ENCODE results near the gene APBB2. TPM values are rescaled to one million over a fixed set of nuclear protein-coding genes. Genes with fewer than 3 reads are reported as not detected.
"Not testable (repeated sequence)": the region's sequence is repeated elsewhere in the genome, so short reads cannot be mapped to it uniquely, and the experiment has no call there.

Gene APBB2
- total RNA-seq, 2 donors from 2014 or later, result 37.3 to 75.3 TPM

GRCh38 chr4:41050880-41051775 is 163.2 kb downstream of the APBB2 start:
- H3K27me3 ChIP-seq, result no peaks in the 10 kb centered on the region
- TF ChIP-seq CTCF (IDR thresholded peaks at IDR 0.05), result no peak
- no peaks in the 10 kb centered on the region for H3K36me3 ChIP-seq
- peaks cover 0 to 34% of the 10 kb centered on the region in 2 donors for H3K4me1 ChIP-seq
- no peak for DNase-seq (ENCODE audit: low spot score)
- H3K9me3 ChIP-seq, result no peaks in the 10 kb centered on the region
- H3K27ac ChIP-seq, result peak overlapping the region; percentile 8 to 71
- H3K4me3 ChIP-seq, result peak overlapping the region in 1 of 2 donors; percentile 9

GRCh38 chr4:41050116-41050515 is 164.2 kb downstream of the APBB2 start:
- Histone ChIP-seq H3K27ac (peak overlapping the region; percentile 62 to 71), H3K36me3 (no peaks in the 10 kb centered on the region), H3K4me3 (peak overlapping the region in 1 of 2 donors; percentile 9), H3K9me3 (no peaks in the 10 kb centered on the region), H3K4me1 (peaks cover 0 to 34% of the 10 kb centered on the region in 2 donors), H3K27me3 (no peaks in the 10 kb centered on the region)
- DNase-seq (ENCODE audit: low spot score), result no peak
- no peak for TF ChIP-seq CTCF (IDR thresholded peaks at IDR 0.05)

- not testable (repeated sequence) for DNase-seq (ENCODE audit: low spot score); H3K27me3 ChIP-seq; H3K9me3 ChIP-seq; H3K36me3 ChIP-seq
- Histone ChIP-seq H3K27ac (peak overlapping the region; percentile 62 to 64), H3K4me3 (peak overlapping the region; percentile 18 to 43), H3K4me1 (peaks cover 0 to 34% of the 10 kb centered on the region in 2 donors)
These were observed 165.2 kb downstream of the APBB2 start for GRCh38 chr4:41049176-41049575.

GRCh38 chr4:41044791-41045190 is 169.6 kb downstream of the APBB2 start:
- TF ChIP-seq CTCF (IDR thresholded peaks at IDR 0.05), result no peak
- DNase-seq (ENCODE audit: low spot score), result no peak
- Histone ChIP-seq H3K9me3 (peaks cover 0 to 4% of the 10 kb centered on the region in 2 donors), H3K4me3 (no peak overlapping the region), H3K36me3 (no peaks in the 10 kb centered on the region), H3K27ac (no peak overlapping the region), H3K27me3 (no peaks in the 10 kb centered on the region), H3K4me1 (peaks cover 0 to 10% of the 10 kb centered on the region in 2 donors)

- H3K4me3 ChIP-seq, result no peak overlapping the region
These were observed 170.2 kb downstream of the APBB2 start for GRCh38 chr4:41044165-41044564.

More at GRCh38 chr4:41044165-41044564, 170.2 kb downstream of the APBB2 start:
- Histone ChIP-seq H3K4me1 (peaks cover 0 to 7% of the 10 kb centered on the region in 2 donors), H3K27me3 (no peaks in the 10 kb centered on the region), H3K36me3 (no peaks in the 10 kb centered on the region), H3K9me3 (peaks cover 0 to 4% of the 10 kb centered on the region in 2 donors), H3K27ac (no peak overlapping the region)
- peak in 1 of 2 donors; percentile 33 for TF ChIP-seq CTCF (IDR thresholded peaks at IDR 0.05)
- no peak for DNase-seq (ENCODE audit: low spot score)

All from right atrium auricular region (tissue), 2 donors.